ENCODE data around the gene HEXA.

GRCh38 chr15:72312605-72313447, 63.0 kb downstream of the HEXA start:
- TF ChIP-seq YY1 (IDR thresholded peaks at IDR 0.05; ENCODE audit: insufficient read depth, insufficient read length) (no peak), ZNF274 (IDR thresholded peaks at IDR 0.05; ENCODE audit: low read depth, low read length) (no peak)

All from NT2/D1 (cell line).